Measurements from ENCODE around the gene DLG1.
A peak's percentile ranks its signal among the peaks of the same experiment; 100 is the strongest.
"Not testable (repeated sequence)": the region's sequence is repeated elsewhere in the genome, so short reads cannot be mapped to it uniquely, and the experiment has no call there.

Gene DLG1

DNA sequence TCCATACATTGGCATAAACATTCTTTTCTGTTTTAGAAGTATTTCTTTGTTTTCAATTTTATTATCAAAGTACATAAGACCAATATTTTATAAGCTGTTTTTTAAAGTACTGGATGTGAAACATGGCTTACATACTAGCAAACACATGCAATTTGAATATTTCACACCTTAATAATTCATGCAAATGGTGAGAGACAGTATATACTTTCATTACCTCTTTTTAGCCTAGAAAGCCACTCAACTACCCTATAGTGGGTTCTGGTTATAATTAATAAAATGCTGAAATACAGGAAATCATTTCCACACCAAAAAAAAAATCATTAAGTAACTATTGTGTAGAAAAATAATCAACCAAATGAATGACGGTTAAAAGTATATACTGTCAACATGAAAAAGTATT, 230.3 kb downstream of the DLG1 start:
- no peak for DNase-seq

DNA sequence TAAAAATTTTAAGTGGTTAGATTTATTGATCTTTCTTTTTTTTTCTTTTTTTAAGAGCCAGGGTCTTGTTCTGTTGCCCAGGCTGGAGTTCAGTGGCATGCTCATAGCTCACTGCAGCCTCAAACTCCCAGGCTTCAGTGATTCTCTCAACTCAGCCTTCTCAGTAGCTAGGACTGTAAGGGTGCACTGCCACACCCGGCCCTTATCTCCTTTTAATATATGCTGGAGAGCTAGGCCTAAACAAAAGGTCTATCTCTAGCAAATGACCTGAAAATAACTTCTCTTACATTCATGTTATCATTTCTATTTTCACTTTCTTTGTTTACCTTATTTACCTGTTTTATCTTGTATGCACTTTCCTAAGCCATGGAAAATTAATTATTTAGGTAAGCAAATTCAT, 233.6 kb downstream of the DLG1 start:
- DNase-seq: no peak

DNA sequence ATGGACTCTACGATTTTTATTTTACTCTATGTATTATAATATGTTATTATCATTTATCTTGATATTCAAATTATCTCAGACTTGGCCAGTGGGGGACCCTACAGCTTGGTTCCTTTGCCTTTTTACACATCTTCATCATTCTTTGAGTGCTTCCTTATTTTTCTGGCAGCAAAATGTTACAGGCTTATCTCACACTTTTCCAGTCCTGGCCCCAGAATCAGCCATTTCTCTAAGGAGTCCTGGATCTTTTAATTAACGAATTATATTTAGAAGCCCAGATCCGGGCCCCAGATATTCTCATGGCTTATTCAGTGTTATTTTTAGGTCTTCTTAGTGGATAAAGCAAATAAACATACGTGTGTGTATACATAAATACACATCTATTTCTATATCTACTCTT, 236.0 kb downstream of the DLG1 start:
- DNase-seq: no peak

DNA sequence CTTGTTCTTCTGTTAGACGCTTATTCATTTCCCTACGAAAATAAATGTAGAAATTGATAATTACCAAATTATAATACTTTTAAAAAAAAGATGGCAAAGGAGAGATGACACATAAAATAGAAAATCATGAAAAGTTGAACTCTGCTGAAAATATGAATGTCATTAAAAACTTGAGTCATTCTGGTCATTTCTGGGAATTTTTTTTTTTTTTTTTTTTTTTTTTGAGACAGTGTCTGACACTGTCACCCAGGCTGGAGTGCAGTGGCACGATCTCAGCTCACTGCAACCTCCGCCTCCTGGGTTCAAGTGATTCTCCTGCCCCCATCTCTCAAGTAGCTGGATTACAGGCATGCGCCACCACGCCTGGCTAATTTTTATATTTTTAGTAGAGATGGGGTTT, 246.8 kb downstream of the DLG1 start:
- not testable (repeated sequence) for DNase-seq

DNA sequence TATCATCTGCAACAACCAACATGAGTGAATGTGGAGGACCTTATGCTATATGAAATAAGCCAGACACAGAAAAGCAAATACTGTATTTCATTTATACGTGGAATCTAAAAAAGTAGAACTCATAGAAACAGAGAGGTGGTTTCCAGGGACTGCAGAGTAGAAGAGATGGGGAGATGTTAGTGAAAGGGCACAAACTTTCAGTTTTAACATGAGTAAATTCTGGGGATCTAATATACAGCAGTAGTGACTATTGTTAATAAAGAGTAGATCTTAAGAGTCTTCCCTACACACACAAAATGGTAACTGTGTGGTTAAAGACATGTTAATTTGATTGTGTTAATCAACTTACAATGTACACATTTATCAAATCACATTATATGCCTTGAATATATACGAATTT, 247.9 kb downstream of the DLG1 start:
- DNase-seq: no peak

DNA sequence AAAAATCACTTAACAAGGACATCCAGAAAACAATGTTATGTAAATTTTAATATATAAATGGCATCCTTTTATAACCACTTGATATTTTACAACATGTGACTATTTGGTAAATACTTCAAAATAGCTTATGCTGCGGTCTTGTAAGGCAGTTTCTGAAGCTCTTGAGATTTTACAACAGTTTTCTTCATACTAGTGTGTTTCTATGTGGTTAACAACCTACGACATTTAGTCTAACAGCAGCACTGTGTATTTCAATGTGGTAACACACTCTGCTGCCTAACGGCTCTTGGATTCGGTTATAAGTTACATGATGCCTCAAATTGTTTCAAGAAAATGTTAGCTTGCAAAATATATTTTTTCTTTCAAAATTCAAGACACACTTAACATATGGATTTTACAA, 255.9 kb downstream of the DLG1 start:
- DNase-seq: no peak

DNA sequence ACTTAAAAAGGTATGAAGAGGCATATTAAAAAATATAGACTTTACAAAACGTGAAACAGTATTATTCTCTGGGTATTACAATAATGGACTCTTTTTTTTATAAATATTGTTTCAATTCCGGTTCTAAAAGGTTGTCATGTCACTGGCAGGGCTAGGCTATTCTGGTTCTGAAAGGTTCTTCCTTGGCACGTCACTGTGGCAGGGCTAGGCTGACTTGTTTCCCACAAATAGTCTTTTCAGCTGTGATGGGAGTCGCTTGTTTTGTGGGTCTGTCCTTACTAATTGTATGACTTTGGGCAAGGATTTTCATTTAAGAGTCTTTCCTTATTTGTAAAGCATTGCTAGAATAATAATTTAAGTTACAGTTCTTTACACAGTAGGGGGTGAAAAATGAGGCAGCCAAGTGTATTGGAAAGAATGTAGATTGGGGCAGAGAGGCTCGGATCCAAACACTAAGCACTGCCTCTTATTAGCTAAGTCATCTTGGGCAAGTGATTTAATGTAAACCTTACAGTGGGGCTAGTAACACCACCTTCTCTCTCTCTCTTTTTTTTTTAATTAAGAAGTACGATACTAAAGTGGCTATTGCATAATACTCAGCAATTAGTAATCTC, 256.4 kb downstream of the DLG1 start:
- DNase-seq: no peak

DNA sequence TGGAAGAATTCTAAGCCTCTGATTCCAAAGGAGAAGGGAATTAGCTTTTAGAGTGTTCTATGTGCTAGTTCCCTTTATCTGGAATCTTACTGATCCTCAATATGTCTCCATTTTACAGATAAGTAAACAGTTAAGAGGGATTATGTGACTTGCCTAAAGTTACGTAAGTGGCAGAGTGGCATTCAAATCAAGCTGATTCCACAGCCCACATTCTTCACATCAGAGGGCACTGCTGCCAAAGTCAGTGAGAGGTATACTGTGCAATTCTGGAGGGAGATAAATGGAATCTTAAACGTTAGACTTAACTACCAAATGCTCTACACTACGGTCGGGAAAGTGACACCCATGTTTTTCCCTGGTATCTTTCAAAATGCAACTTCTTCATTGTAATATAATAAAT, 257.8 kb downstream of the DLG1 start:
- DNase-seq: no peak

DNA sequence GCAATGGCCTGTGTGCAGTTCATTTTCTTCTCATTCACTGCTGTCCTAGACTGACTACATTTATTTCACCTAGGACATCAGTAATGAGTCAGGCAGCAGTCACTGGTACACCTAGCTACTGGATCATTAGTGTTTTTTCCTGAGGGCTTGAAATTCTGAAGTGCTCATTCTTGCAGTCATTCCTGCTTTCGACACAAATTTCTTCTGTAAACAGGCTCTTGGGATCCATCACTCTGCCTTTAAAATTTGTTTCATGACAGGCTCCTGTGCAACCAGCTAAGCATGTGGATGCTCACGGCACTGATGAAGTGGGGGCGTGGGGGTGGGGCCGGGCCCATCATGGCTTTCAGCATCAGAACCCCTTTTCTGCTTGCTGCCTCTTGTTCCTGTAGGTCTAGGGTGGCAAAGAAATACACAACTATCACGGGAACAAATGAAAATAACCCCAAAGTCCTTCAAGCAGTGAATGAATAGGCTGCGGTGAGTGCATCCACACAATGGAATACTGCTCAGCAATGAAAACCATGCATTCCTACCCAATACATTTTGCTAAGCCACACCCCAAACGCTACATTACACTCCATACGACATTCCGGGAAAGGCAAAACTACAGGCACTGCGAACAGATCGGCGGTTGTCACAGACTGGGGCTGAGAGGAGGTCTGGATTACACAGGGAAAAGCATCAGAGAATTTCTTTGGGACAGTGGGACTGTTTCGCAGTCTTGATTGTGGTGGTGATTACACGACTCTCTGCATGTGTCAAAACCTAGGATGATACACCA, 259.5 kb downstream of the DLG1 start:
- no peak for DNase-seq

DNA sequence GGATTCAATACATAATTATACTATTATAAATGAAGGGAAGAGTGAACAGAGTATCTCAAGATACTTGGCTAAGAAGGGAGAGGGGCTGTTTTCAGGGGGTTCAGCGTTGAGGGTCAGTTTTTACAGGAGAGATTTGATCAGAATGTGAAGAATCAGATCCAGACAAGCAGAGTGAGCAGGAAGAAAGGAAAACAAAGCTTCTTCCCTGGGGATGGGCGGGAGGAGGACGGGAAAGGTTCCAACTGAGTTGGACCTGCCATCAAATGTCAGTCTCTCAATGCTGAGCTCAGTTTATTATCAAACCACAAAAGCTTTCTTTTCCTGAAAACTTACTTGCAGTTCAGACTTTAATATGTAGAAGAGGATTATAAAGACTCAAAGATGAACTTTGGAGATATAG, 262.8 kb downstream of the DLG1 start:
- no peak for DNase-seq

DNA sequence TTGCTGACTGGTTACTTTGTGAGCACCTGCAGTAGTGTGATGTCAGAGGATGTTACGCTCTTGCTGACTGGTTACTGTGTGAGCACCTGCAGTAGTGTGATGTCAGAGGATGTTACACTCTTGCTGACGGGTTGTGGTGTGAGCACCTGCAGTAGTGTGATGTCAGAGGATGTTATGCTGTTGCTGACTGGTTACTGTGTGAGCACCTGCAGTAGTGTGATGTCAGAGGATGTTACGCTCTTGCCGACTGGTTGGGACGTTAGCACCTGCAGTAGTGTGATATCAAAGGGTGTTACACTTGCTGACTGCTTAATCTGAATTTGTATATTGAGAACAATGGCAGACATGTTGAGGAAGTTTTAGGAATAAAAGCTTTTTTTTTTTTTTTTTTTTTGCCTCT, 263.6 kb downstream of the DLG1 start:
- DNase-seq: not testable (repeated sequence)

DNA sequence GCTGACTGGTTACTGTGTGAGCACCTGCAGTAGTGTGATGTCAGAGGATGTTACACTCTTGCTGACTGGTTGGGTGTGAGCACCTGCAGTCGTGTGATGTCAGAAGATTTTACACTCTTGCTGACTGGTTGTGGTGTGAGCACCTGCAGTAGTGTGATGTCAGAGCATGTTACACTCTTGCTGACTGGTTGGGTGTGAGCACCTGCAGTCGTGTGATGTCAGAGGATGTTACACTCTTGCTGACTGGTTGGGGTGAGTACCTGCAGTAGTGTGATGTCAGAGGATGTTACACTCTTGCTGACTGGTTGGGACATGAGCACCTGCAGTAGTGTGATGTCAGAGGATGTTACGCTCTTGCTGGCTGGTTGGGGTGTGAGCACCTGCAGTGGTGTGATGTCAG, 264.6 kb downstream of the DLG1 start:
- not testable (repeated sequence) for DNase-seq

DNA sequence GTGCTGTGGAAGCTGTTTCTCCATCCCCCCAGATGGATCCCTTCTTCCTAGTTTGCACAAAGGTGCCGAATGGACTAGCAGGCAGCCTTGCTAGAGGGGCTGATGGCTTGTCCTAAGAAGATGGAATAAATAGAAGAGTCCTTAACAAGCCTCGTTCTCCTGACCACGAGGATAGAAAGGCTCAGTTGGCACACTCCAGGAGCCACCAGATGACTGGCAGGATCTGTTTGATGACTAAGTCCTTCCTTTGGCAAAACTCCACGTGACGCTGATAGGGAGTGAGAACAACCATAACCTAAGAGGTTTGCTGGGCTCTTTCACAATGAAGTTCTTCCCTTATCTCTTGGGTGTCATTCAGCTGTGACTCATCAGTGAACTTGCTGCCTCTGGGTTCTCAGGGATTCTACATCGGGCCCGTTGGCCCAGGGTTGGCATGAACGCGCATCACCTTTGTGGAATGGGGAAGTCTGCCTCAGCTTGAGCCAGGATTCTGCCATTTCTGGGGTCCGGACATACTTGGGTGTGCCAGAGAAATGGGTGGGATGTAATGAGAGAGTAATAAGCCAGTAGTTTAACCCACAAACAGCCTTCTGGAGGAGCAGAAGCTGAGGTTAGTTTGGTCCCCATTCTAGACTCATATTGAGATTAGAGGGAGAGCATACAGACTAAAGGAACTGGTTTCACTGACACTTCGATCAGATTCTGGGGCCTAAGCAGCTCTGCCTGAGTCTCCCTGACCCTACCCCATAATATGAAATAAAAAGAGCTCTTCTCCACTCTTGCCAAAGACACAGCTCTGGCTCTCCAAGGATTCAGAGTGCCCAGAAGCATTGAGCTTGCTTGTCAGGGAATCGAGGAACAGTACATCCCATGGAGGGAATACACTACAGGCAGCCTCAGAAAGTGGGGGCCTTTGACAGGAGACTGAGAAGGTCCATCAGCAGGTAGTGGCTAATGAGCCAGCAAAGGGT, 266.8 kb downstream of the DLG1 start:
- no peak for DNase-seq

DNA sequence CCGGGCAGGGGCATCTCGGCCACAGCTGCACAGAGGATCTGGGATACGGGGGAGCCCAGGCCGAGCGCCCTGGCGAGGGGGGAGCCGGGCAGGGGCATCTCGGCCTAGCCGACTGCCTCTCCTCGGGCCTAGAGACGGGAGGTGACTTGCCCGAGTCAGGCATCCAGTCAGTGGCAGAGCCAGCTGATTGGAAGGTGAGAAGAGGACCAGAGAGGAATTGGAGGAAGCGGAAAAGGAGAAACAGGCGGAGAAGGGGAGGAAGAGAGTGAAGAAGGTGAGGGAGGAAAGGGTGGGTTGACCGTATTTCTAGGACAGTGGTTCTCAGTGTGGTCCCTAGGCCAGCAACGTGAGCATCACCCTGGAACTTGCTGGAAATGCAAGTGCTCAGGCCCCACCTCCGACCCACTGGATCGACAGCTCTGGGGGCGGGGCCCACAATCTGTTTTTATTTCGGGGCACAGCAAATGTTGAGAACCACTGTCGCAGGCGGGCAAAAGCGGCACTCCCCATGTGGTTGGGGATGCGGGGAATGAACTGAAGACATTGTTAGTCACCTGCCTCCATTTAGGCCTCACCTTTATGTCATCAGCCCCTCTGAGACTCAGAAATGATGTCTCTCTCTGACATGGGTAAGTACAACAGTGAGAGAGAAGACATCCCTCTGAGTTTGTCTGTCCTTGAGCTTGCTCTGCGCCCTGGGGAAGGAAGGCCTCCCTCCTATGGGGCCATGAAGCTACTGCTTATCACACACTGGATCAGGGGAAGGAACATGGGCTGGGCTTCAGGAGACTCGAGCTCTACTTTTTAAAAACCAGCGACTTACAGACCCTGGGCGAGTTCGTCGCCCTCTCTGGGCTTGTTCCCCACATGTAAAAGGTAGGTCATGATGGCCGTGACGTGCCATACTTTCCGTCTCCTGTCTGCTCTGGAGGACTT, 267.8 kb downstream of the DLG1 start:
- no peak for DNase-seq

DNA sequence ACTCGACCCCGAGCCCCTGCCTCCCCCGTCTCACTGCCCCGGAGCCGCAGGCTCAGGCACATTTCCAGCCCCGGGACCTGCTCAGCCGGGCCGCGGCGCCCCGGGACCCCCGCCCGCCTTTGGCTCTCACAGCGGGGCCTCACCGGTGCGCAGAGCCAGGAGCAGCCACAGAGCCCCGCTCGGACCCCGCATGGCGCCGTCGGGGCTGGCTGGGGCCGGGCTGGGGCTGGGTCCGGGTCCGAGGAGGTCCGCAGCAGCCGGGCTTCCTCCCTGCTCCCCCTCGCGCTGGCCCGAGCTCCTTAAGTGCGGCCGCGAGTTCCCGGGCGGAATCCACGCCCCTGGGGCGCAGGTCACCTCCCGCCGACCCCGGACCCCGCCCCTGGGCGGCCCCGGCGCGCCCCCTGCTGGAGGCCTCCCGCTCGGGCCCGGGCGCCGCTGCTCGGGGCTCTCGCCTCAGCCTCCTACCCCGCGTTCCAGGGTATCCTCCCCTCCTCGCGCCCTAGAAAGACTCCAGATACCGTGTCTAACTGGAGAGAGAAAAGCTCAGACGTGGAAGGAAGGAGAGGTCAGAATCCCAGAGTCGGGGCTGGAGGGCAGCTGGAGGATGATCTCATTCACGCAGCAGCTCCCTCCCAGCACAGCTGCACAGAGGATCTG, 268.8 kb downstream of the DLG1 start, which contains the start of gene MELTF:
Gene MELTF (minus strand): TSS at position 307 of the 657 bp plus-strand sequence. CDS start 115 bp downstream, at position 192.
- DNase-seq: peak; percentile 49 to 76

DNA sequence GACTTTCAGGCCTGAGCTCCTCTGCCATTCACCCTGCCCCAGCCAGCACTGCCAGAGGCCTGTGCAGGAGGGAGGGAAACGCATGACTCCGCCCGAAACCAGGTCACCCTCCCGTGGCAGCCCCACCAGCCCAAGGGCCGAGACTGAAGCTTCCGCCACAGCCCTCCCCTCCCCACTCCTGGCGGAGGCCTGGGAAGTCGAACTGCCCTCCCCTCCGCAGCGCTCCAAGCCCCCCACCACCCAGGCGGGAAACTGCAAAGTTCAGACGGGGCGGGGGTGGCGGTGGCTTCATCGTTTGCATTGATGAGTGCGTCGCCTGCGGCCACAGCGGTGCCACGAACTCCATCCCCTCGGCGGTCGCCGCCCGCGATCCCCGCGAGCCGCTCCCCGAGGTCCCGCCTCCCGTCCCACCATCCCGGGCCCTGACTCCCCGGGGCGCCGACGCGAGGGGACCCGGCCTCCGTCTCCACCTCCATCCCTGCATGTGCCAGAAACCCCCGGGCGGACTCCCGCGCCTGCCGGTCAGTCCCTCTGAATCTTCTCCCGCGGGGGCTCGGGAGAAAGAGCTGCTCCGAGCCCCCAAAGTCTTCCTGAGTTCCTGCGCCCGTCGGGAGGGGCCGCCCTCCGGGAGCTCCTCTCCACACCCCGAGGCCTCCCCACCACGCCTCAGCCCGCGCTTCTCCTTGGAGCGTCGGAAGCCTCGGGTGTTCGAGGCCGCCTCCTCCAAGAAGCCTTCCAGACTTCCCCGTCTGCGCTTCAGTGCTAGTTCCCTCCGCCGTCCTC, 269.5 kb downstream of the DLG1 start:
- DNase-seq: no peak

DNA sequence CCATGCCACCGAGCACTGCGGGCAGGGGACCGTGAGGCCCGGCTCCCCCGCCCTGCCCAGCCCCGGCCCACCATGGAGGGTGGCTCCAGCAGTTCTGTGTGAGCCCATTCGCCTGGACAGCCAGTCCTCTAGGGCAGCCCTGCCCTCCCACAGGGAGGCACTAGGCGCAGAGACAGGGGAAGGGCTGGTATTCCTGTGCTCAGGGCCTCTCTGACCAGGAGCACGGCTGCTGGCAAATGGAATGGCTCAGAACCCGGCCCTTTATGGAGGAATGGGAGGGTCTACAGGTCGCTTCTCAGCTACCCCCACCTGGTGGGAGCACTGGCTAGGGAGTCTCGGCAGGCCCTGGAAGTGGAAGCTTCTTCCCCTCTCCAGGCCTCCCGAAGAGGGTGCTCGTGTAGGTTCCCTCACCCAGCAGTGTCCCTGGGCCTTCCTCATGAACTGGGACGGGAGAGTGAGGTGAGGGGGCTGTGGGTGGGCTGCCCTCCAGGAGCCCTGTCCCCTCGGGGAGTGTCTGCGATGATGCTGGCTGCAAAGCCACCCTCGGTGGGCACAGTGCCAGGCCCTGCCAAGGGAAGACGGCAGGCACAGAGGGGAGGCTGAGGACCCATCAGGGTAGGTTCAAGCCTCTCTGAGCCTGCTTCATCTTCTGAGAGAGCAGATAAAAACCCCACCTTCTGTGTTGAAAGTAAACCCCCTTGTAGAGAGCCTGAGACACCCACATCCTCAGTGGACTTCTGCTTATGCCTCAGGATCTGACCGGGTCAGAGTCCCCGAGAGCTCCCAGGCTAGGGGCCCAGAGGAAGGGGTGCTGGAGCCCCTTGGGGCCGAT, 270.3 kb downstream of the DLG1 start:
- DNase-seq: no peak

DNA sequence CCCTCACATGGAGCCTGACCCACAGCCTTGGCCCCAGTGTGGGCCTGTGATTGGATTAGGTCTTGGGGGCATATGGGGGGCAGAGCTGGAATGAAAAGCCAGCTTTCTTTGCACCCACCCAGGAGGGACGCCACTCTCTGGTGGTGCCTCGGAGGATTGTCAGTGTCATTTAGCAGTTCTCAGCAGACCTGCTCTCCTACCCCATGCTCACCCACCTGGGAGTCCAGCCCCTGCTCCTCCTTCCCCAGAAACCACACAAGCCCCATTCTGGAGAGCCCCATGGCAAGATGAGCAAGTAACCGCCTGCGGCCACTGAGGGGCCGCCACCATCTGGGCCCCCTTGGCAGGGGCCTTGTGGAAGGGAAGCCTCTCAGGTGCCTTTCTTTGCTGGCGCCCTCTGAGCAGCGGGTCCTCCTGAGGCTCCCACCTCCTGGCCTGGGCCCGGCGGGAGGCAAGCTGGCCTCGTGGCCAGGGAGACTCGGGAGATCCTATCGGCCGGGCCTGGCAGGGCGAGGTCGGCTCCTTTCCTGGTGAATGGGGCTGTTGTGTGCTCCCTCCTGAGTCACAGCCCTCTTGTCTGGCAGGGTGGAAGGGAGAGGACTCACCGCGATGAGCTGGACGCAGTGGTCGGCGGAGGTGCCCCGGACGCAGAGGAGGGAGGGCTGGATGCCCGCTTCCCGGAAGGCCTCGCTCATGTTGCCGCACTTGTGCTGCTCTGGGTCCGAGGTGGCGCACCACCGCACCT, 271.1 kb downstream of the DLG1 start:
- DNase-seq: no peak

DNA sequence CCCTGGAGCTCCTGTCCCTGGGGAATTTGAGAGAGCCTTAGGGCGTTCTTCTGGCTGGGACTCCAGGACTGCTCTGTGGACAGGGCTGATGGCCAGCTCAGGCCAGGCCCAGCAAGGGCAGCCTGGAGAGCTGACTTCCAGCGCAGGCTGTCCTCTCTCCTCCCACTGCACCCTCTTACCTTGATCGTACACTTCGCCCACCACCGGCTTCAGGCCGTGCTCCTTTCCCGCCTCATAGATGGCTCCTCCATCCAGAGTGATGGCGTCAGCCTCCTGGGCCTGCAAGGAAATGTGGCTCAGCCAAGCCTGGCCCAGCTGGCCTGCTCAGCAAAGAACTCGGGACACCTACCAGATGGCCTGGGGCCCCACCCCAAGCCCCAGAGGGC, 271.9 kb downstream of the DLG1 start:
- no peak for DNase-seq

Data from stimulated activated CD4-positive, alpha-beta T cell treated with anti-CD3 and anti-CD28 coated beads, Interleukin-4, amount 100 ng/mL, for 4 hours (primary cell).